Psoas muscle (tissue), 8 donors: ENCODE measurements around the gene ADAMTS13. TPM values are rescaled to one million over a fixed set of nuclear protein-coding genes. Genes with fewer than 3 reads are reported as not detected.

Experiments used
- ATAC-seq, 4 donors: fragments of 200-7000 bp; cut with Tn5 transposase; one replicate each; pipeline ENCODE4 v1.9.1; 2020; ENCODE audit warnings: moderate library complexity in 3 of 4, mild to moderate bottlenecking in 2 of 4
- DNase-seq, 2 donors: peaks; one replicate each; pipeline ENCODE4 v3.0.0-alpha.2; 2020
- H3K27ac ChIP-seq: fragments of 200-600 bp; one replicate; pipeline ENCODE4 v1.8.0; 2022
- H3K27me3 ChIP-seq, 3 donors: fragments of 200-600 bp in 1 of 3; one replicate each; pipeline versions ENCODE4 v1.6.1 to v1.8.0; 2013 to 2022; ENCODE audit warnings: low read length in 2 of 3, mild to moderate bottlenecking in 2 of 3, moderate library complexity in 1 of 3; ENCODE audit not compliant: insufficient read depth in 3 of 3
- H3K36me3 ChIP-seq, 2 donors: fragments of 200-600 bp in 1 of 2; one replicate each; pipeline versions ENCODE4 v1.6.1 to v1.8.0; 2013 to 2022; ENCODE audit warnings: low read depth in 1 of 2, mild to moderate bottlenecking in 1 of 2, moderate library complexity in 1 of 2; ENCODE audit not compliant: insufficient read depth in 1 of 2
- H3K4me1 ChIP-seq: fragments of 200-600 bp; one replicate; pipeline ENCODE4 v1.8.0; 2022
- H3K4me3 ChIP-seq: fragments of 200-600 bp; one replicate; pipeline ENCODE4 v1.8.0; 2022; ENCODE audit warnings: mild to moderate bottlenecking
- H3K9me3 ChIP-seq: fragments of 200-600 bp; one replicate; pipeline ENCODE4 v1.8.0; 2022
- CTCF ChIP-seq: fragments of 200-600 bp; IDR thresholded peaks from one replicate; pipeline ENCODE4 v1.8.0; 2022; ENCODE audit warnings: antibody characterized with exemption
- WGBS, 3 donors: extraction: QIAGEN DNeasy Blood & Tissue Kit; methylation state at CpG; one replicate each; pipeline versions ENCODE4 v1.1.6 to v1.1.7; 2013; 5-methylcytosine and 5-hydroxymethylcytosine counted together
- intact Hi-C, 2 donors: fragments of 100-400 bp; cut with DNase I; formaldehyde crosslinking; loops; one replicate each; pipeline versions ENCODE4 v1.11.0 to v1.14.2; 2022
- polyA plus RNA-seq, 3 donors: library from polyadenylated mRNA; stranded (reverse); fragments of 200-250 nt; gene quantifications; one replicate each; pipeline ENCODE4 v1.2.3, GENCODE V29; 2013
- total RNA-seq, 4 donors: library from RNA; stranded (reverse); fragmentation: NEBNext Ultra II Directional in 2 of 4; extraction: Animal tissue kit (Norgen Biotek cat#: 25700) in 2 of 4; gene quantifications; one replicate each; pipeline versions ENCODE4 v1.2.1 to v1.2.4, GENCODE V29; 2021 to 2023
- donor health status: healthy with polysubstance abuse.
- donor health status: DM: no; HTN: no; CAD: no; lungs with moderate emphysema.
- donor health status: Bipolar disorder and iron deficiency.
- donor health status: healthy.
- donor health status: DM: yes; HTN: yes; CAD: no.
- donor health status: DM: no; HTN: no; CAD: no.
- donor health status: DM: no; HTN: no; CAD: no.
- donor health status: DM: yes; HTN: yes; CAD: no.

Gene ADAMTS13
- total and polyA plus RNA-seq, 7 donors: 0.73 to 6.7 (median 2.5) TPM

GRCh38 chr9:133478851-133479711, 56.9 kb downstream of the ADAMTS13 start, which contains the start of gene SLC2A6:
Gene SLC2A6 (minus strand): TSS chr9:133479099. CDS start chr9:133479059, 40 bp downstream.
- Histone ChIP-seq H3K4me1 (peaks cover 6% of the 10 kb centered on the region), H3K9me3 (no peaks in the 10 kb centered on the region), H3K4me3 (peak within 1 kb of the TSS; percentile 75), H3K36me3 (peaks cover 0 to 15% of the 10 kb centered on the region in 2 donors), H3K27ac (peak within 1 kb of the TSS; percentile 60), H3K27me3 (no peaks in the 10 kb centered on the region)
- intact Hi-C loops: loop anchor here (5.0 kb wide), 3 partner anchors 62 to 147 kb away; partner anchors contain the start of genes MED22 (in 1 of the 2), REXO4 (in 1 of the 2) and RPL7A (in 1 of the 2)
- ATAC-seq (peak; percentile 97 to 100 (median 98)), DNase-seq (peak; percentile 89 to 91)
- TF ChIP-seq CTCF: no peak
- WGBS, 3 donors: 0 to 1% (median 1%) methylated on average over 62 to 84 of the region's 84 CpGs

- TF ChIP-seq CTCF: no peak
- peak in 1 of 2 donors; percentile 28 for DNase-seq
- no peak for ATAC-seq
These were observed 61.4 kb downstream of the ADAMTS13 start for GRCh38 chr9:133483611-133484010.

GRCh38 chr9:133484671-133485437, 62.7 kb downstream of the ADAMTS13 start:
- no peaks in the 10 kb centered on the region for H3K9me3 ChIP-seq
- DNase-seq (peak in 1 of 2 donors; percentile 42), ATAC-seq (no peak)
- no peak for TF ChIP-seq CTCF
- 58 to 62% (median 62%) methylated on average over 22 of the region's 22 CpGs for WGBS, 3 donors
- H3K4me1 ChIP-seq: no peaks in the 10 kb centered on the region
- intact Hi-C loops: loop anchor here (2.0 to 5.0 kb wide), 4 partner anchors 78 to 304 kb away; partner anchors contain the start of genes SURF1 (in 1 of the 2) and SURF2 (in 1 of the 2)
- no peak overlapping the region for H3K27ac ChIP-seq
- H3K4me3 ChIP-seq: no peak overlapping the region
- H3K36me3 ChIP-seq: no peaks in the 10 kb centered on the region
- H3K27me3 ChIP-seq: peaks cover 0 to 7% (median 0%) of the 10 kb centered on the region in 3 donors

More at GRCh38 chr9:133483611-133484010, 61.4 kb downstream of the ADAMTS13 start:
- no peaks in the 10 kb centered on the region for H3K9me3 ChIP-seq
- H3K36me3 ChIP-seq: no peaks in the 10 kb centered on the region
- peaks cover 2% of the 10 kb centered on the region for H3K4me1 ChIP-seq
- H3K27me3 ChIP-seq: peaks cover 0 to 7% (median 0%) of the 10 kb centered on the region in 3 donors
- 71 to 85% (median 82%) methylated on average over 9 of the region's 9 CpGs for WGBS, 3 donors
- no peak overlapping the region for H3K4me3 ChIP-seq
- intact Hi-C loops: loop anchor here in 1 of 2 donors (2.0 kb wide), 1 partner anchor 303 kb away; no protein-coding TSS in a partner anchor
- H3K27ac ChIP-seq: no peak overlapping the region

- H3K36me3 ChIP-seq: no peaks in the 10 kb centered on the region
- peaks cover 0 to 7% (median 0%) of the 10 kb centered on the region in 3 donors for H3K27me3 ChIP-seq
- ATAC-seq (peak in 3 of 4 donors; percentile 7 to 23 (median 20)), DNase-seq (peak in 1 of 2 donors; percentile 46)
- H3K4me1 ChIP-seq: no peaks in the 10 kb centered on the region
- WGBS, 3 donors: 57 to 69% (median 63%) methylated on average over 25 of the region's 25 CpGs
- H3K27ac ChIP-seq: no peak overlapping the region
- no peak overlapping the region for H3K4me3 ChIP-seq
- intact Hi-C loops: loop anchor here (1.0 to 5.0 kb wide), 6 partner anchors 78 to 305 kb away; partner anchors contain the start of genes SURF1 (in 1 of the 2) and SURF2 (in 1 of the 2)
- no peaks in the 10 kb centered on the region for H3K9me3 ChIP-seq
- no peak for TF ChIP-seq CTCF
These were observed 63.5 kb downstream of the ADAMTS13 start for GRCh38 chr9:133485531-133486260.
